Ovary (tissue), 9 donors: ENCODE measurements around the gene RTCA. TPM values are rescaled to one million over a fixed set of nuclear protein-coding genes. Genes with fewer than 3 reads are reported as not detected.
"Not testable (repeated sequence)": the region's sequence is repeated elsewhere in the genome, so short reads cannot be mapped to it uniquely, and the experiment has no call there.

Experiments
- DNase-seq, 5 donors: peaks; one replicate each; pipeline ENCODE4 v3.0.0-alpha.2; 2019 to 2020
- H3K27ac ChIP-seq, 2 donors: fragments of 200-600 bp; one replicate each; pipeline versions ENCODE4 v1.5.1 to v1.8.0; 2019 to 2022
- H3K27me3 ChIP-seq: fragments of 200-600 bp; one replicate; pipeline ENCODE4 v1.8.0; 2022
- H3K36me3 ChIP-seq: fragments of 200-600 bp; sonication (generic); one replicate; pipeline ENCODE4 v1.5.1; 2019
- H3K4me1 ChIP-seq: one replicate; pipeline ENCODE4 v1.8.1; 2013; ENCODE audit warnings: mild to moderate bottlenecking, moderate library complexity; ENCODE audit not compliant: insufficient read depth
- H3K4me3 ChIP-seq: fragments of 200-600 bp; sonication (generic); one replicate; pipeline ENCODE4 v1.5.1; 2017
- H3K9me3 ChIP-seq, 2 donors: fragments of 200-600 bp in 1 of 2; sonication (generic) in 1 of 2; one replicate each; pipeline versions ENCODE4 v1.5.1 to v1.8.1; 2013 to 2019; ENCODE audit warnings: mild to moderate bottlenecking in 1 of 2, moderate library complexity in 1 of 2
- CTCF ChIP-seq, 3 donors: fragments of 450-650 bp in 2 of 3; fragments of 200-600 bp in 1 of 3; IDR thresholded peaks; one replicate each; pipeline versions ENCODE4 v1.5.1 to v1.8.0; 2016 to 2022; ENCODE audit warnings: antibody characterized with exemption in 3 of 3, mild to moderate bottlenecking in 1 of 3
- EP300 ChIP-seq: sonication (generic); formaldehyde crosslinking; IDR thresholded peaks from one replicate; pipeline ENCODE4 v1.6.1; 2017; ENCODE audit warnings: antibody characterized with exemption
- POLR2A ChIP-seq: fragments of 450-650 bp; IDR thresholded peaks from one replicate; pipeline ENCODE4 v1.6.1; 2017; ENCODE audit warnings: antibody characterized with exemption, mild to moderate bottlenecking, moderate library complexity
- WGBS, 3 donors: extraction: QIAGEN DNeasy Blood & Tissue Kit in 1 of 3; methylation state at CpG; one replicate each; pipeline versions ENCODE4 v1.1.5 to v1.1.7; 2013 to 2017; 5-methylcytosine and 5-hydroxymethylcytosine counted together
- intact Hi-C, 4 donors: fragments of 100-400 bp; cut with DNase I; formaldehyde crosslinking; loops; one replicate each; pipeline versions ENCODE4 v1.11.0 to v1.15.1; 2022 to 2023
- polyA plus RNA-seq, 2 donors: library from polyadenylated mRNA; stranded (reverse); fragments of 200-250 nt in 1 of 2; fragments of 350-450 nt in 1 of 2; fragmentation: Illumina TruSeq in 1 of 2; extraction: RNeasy Lipid Tissue Mini Kit (QIAGEN cat#74804) in 1 of 2; gene quantifications; one replicate each; pipeline ENCODE4 v1.2.3, GENCODE V29; 2013 to 2014
- total RNA-seq, 7 donors: library from RNA; depleted of rRNA in 2 of 7; stranded (reverse); fragments of >200 nt in 2 of 7; fragmentation: NEBNext Ultra II Directional in 3 of 7; extraction: Animal tissue kit (Norgen Biotek cat#: 25700) in 3 of 7; gene quantifications; one replicate each; pipeline versions ENCODE4 v1.1.0 to v1.2.4, GENCODE V29; 2016 to 2023
- donor health status: DM: no; HTN: no; CAD: no; lungs with moderate emphysema.
- donor health status: DM: no; HTN: no; CAD: no.
- donor health status: Bipolar disorder and iron deficiency.
- donor health status: DM: yes; HTN: yes; CAD: no.
- donor health status: DM: no; HTN: no; CAD: no.
- donor health status: DM: yes; HTN: yes; CAD: no.

Gene RTCA
- total and polyA plus RNA-seq, 9 donors, result 12.9 to 23.6 (median 14.7) TPM

- Histone ChIP-seq H3K9me3 (no peaks in the 10 kb centered on the region), H3K4me1 (no peaks in the 10 kb centered on the region), H3K4me3 (no peak overlapping the region), H3K27me3 (no peaks in the 10 kb centered on the region), H3K36me3 (no peaks in the 10 kb centered on the region), H3K27ac (no peak overlapping the region)
- TF ChIP-seq POLR2A (no peak), CTCF (IDR thresholded peaks at IDR 0.05) (no peak), EP300 (no peak)
- intact Hi-C loops, result no loop called here
- no peak for DNase-seq
- 95 to 96% (median 95%) methylated on average over 5 of the region's 5 CpGs for WGBS, 3 donors
These were observed 18.6 kb downstream of the RTCA start for GRCh38 chr1:100284591-100284990.

GRCh38 chr1:100287162-100287561 lies 21.1 kb downstream of the RTCA start:
- H3K4me1 ChIP-seq, result no peaks in the 10 kb centered on the region
- no peak overlapping the region for H3K27ac ChIP-seq
- intact Hi-C loops, result no loop called here
- H3K9me3 ChIP-seq, result no peaks in the 10 kb centered on the region
- no peak for TF ChIP-seq POLR2A
- TF ChIP-seq EP300, result no peak
- TF ChIP-seq CTCF (IDR thresholded peaks at IDR 0.05), result no peak
- H3K36me3 ChIP-seq, result no peaks in the 10 kb centered on the region
- no peak overlapping the region for H3K4me3 ChIP-seq
- H3K27me3 ChIP-seq, result no peaks in the 10 kb centered on the region
- 97 to 99% (median 98%) methylated on average over 3 of the region's 3 CpGs for WGBS, 3 donors
- DNase-seq, result no peak

- intact Hi-C loops, result no loop called here
- no peak overlapping the region for H3K4me3 ChIP-seq
- TF ChIP-seq EP300 (no peak), CTCF (IDR thresholded peaks at IDR 0.05) (no peak), POLR2A (no peak)
- H3K4me1 ChIP-seq, result no peaks in the 10 kb centered on the region
- 43 to 70% (median 53%) methylated on average over 2 of the region's 2 CpGs for WGBS, 3 donors
- H3K27me3 ChIP-seq, result no peaks in the 10 kb centered on the region
- no peaks in the 10 kb centered on the region for H3K36me3 ChIP-seq
- DNase-seq, result no peak
- H3K27ac ChIP-seq, result no peak overlapping the region
- H3K9me3 ChIP-seq, result no peaks in the 10 kb centered on the region
These were observed 24.3 kb downstream of the RTCA start for GRCh38 chr1:100290291-100290690.

- Histone ChIP-seq H3K27ac (no peak overlapping the region), H3K4me1 (no peaks in the 10 kb centered on the region), H3K27me3 (no peaks in the 10 kb centered on the region), H3K9me3 (no peaks in the 10 kb centered on the region), H3K4me3 (no peak overlapping the region), H3K36me3 (no peaks in the 10 kb centered on the region)
- no peak for TF ChIP-seq CTCF (IDR thresholded peaks at IDR 0.05)
- intact Hi-C loops, result no loop called here
- no peak for DNase-seq
- WGBS, 3 donors, result 0 to 10% (median 3%) methylated on average over 1 of the region's 1 CpG
These were observed 26.7 kb downstream of the RTCA start for GRCh38 chr1:100292711-100293110.

GRCh38 chr1:100296140-100296539 lies 30.1 kb downstream of the RTCA start:
- Histone ChIP-seq H3K27ac (no peak overlapping the region), H3K9me3 (no peaks in the 10 kb centered on the region), H3K27me3 (no peaks in the 10 kb centered on the region), H3K4me1 (no peaks in the 10 kb centered on the region), H3K36me3 (no peaks in the 10 kb centered on the region), H3K4me3 (no peak overlapping the region)
- no peak for DNase-seq
- TF ChIP-seq POLR2A, result no peak
- no peak for TF ChIP-seq EP300
- TF ChIP-seq CTCF (IDR thresholded peaks at IDR 0.05), result no peak
- intact Hi-C loops, result no loop called here
- 86 to 90% (median 89%) methylated on average over 8 of the region's 8 CpGs for WGBS, 3 donors

GRCh38 chr1:100296997-100297396 lies 31.0 kb downstream of the RTCA start:
- intact Hi-C loops, H3K27ac ChIP-seq: not testable (repeated sequence)

More at GRCh38 chr1:100296997-100297396, 31.0 kb downstream of the RTCA start:
- H3K27me3 ChIP-seq, H3K36me3 ChIP-seq, DNase-seq, H3K9me3 ChIP-seq, H3K4me3 ChIP-seq, H3K4me1 ChIP-seq: not testable (repeated sequence)
